A673 (cell line): ENCODE measurements around the gene LGALS7B. TPM values are rescaled to one million over a fixed set of nuclear protein-coding genes. Genes with fewer than 3 reads are reported as not detected.
"Not testable (repeated sequence)": the region's sequence is repeated elsewhere in the genome, so short reads cannot be mapped to it uniquely, and the experiment has no call there.

Experiments used
- BruUV-seq: library from RNA; stranded (reverse); fragments of 400-500 nt; replicated peaks from 2 replicates; lab custom pipeline; 2021; lab: Mats Ljungman, UMichigan
- CTCF ChIA-PET: fragments of 300-600 bp; sonication (Branson Sonifier 250); formaldehyde crosslinking; loops from one replicate; lab custom pipeline; 2022; ENCODE audit warnings: antibody characterized with exemption; lab: Charles Lee
- POLR2A ChIA-PET: fragments of 300-600 bp; sonication (Branson Sonifier 250); formaldehyde crosslinking; loops from one replicate; lab custom pipeline; 2022; ENCODE audit warnings: antibody characterized with exemption; ENCODE audit not compliant: low non-redundant PET; lab: Charles Lee
- DNase-seq: peaks from one replicate; pipeline ENCODE4 v3.0.0-alpha.2; 2015; ENCODE audit warnings: low spot score
- H3K27ac ChIP-seq: fragments of 200-600 bp; sonication (generic); 2 replicates; pipeline ENCODE4 v1.5.1; 2016; ENCODE audit warnings: mixed run types, low read depth, mild to moderate bottlenecking, mixed read lengths, antibody characterized with exemption, low read length; ENCODE audit not compliant: poor library complexity, severe bottlenecking
- H3K27me3 ChIP-seq: fragments of 200-600 bp; sonication (generic); replicated peaks from 2 replicates; pipeline ENCODE4 v1.6.1; 2017; ENCODE audit warnings: mixed run types, low read depth, mild to moderate bottlenecking, mixed read lengths, antibody characterized with exemption, low read length; ENCODE audit not compliant: insufficient read depth, poor library complexity
- H3K36me3 ChIP-seq: fragments of 200-600 bp; sonication (generic); 2 replicates; pipeline ENCODE4 v1.6.1; 2016; ENCODE audit warnings: mixed run types, mild to moderate bottlenecking, mixed read lengths, antibody characterized with exemption, low read length; ENCODE audit not compliant: insufficient read depth, poor library complexity, severe bottlenecking
- H3K4me1 ChIP-seq: fragments of 200-600 bp; sonication (generic); 2 replicates; pipeline ENCODE4 v1.6.1; 2017; ENCODE audit warnings: mixed run types, mild to moderate bottlenecking, mixed read lengths, antibody characterized with exemption, low read length; ENCODE audit not compliant: insufficient read depth, poor library complexity, severe bottlenecking
- H3K4me3 ChIP-seq: fragments of 200-600 bp; sonication (generic); 2 replicates; pipeline ENCODE4 v1.5.1; 2016; ENCODE audit warnings: low read depth, mixed run types, mild to moderate bottlenecking, mixed read lengths, low read length; ENCODE audit not compliant: poor library complexity, severe bottlenecking
- H3K9me3 ChIP-seq: fragments of 200-600 bp; sonication (generic); 2 replicates; pipeline ENCODE4 v1.6.1; 2016; ENCODE audit warnings: mixed run types, low read depth, mild to moderate bottlenecking, mixed read lengths, antibody characterized with exemption, low read length; ENCODE audit not compliant: poor library complexity, severe bottlenecking
- CTCF ChIP-seq: fragments of 300-800, 200-600 bp; sonication (generic); conservative IDR thresholded peaks from 2 replicates; pipeline ENCODE4 v1.5.1; 2017; ENCODE audit warnings: low read depth, mild to moderate bottlenecking, antibody characterized with exemption, low read length, moderate library complexity, mixed read lengths
- EZH2 ChIP-seq: fragments of 200-600 bp; sonication (generic); IDR thresholded peaks from 2 replicates; pipeline ENCODE4 v1.6.1; 2017; ENCODE audit warnings: borderline replicate concordance, low read depth, mild to moderate bottlenecking, mixed read lengths, antibody characterized with exemption, low read length; ENCODE audit not compliant: poor library complexity, severe bottlenecking
- intact Hi-C: fragments of 100-400 bp; cut with micrococcal nuclease; formaldehyde crosslinking; loops from one replicate; pipeline ENCODE4 v1.10.0; 2022; ENCODE audit not compliant: unreplicated experiment
- total RNA-seq: library from RNA; stranded (reverse); gene quantifications from 2 replicates; pipeline ENCODE4 v1.2.3, GENCODE V29; 2021

The LGALS7B gene
- total RNA-seq, 1 experiment from 2014 or later = not detected

GRCh38 chr19:38805180-38805579 lies 16.2 kb downstream of the LGALS7B start:
- Histone ChIP-seq H3K27ac (no peak overlapping the region), H3K9me3 (no peaks in the 10 kb centered on the region), H3K4me3 (no peak overlapping the region), H3K27me3 (no peaks in the 10 kb centered on the region), H3K4me1 (no peaks in the 10 kb centered on the region), H3K36me3 (no peaks in the 10 kb centered on the region)
- no peak for TF ChIP-seq CTCF
- no peak for TF ChIP-seq EZH2
- intact Hi-C loops = no loop called here
- CTCF ChIA-PET = no interaction called here
- DNase-seq = no peak
- BruUV-seq = no TSS peak
- POLR2A ChIA-PET = no interaction called here

- Histone ChIP-seq H3K27me3 (no peaks in the 10 kb centered on the region), H3K4me1 (no peaks in the 10 kb centered on the region), H3K36me3 (no peaks in the 10 kb centered on the region), H3K9me3 (no peaks in the 10 kb centered on the region), H3K4me3 (no peak overlapping the region), H3K27ac (no peak overlapping the region)
- ChIA-PET POLR2A (no interaction called here), CTCF (no interaction called here)
- no peak for TF ChIP-seq CTCF
- TF ChIP-seq EZH2 = no peak
- intact Hi-C loops = no loop called here
- DNase-seq = no peak
- BruUV-seq = no TSS peak
These were observed 17.4 kb downstream of the LGALS7B start for GRCh38 chr19:38806371-38806770.

GRCh38 chr19:38807374-38808098 lies 18.5 kb downstream of the LGALS7B start:
- BruUV-seq, POLR2A ChIA-PET, H3K36me3 ChIP-seq, H3K27me3 ChIP-seq, CTCF ChIA-PET, H3K9me3 ChIP-seq, H3K4me3 ChIP-seq, intact Hi-C loops, H3K4me1 ChIP-seq, H3K27ac ChIP-seq: not testable (repeated sequence)
- DNase-seq = peak; percentile 60

- CTCF ChIA-PET = no interaction called here
- TF ChIP-seq EZH2 (no peak), CTCF (no peak)
- intact Hi-C loops = no loop called here
These were observed 19.7 kb downstream of the LGALS7B start for GRCh38 chr19:38808741-38809140.

More at GRCh38 chr19:38808741-38809140, 19.7 kb downstream of the LGALS7B start:
- no peak for DNase-seq
- Histone ChIP-seq H3K4me1 (no peaks in the 10 kb centered on the region), H3K9me3 (no peaks in the 10 kb centered on the region), H3K27ac (no peak overlapping the region), H3K36me3 (no peaks in the 10 kb centered on the region), H3K27me3 (no peaks in the 10 kb centered on the region), H3K4me3 (no peak overlapping the region)
- BruUV-seq = no TSS peak
- POLR2A ChIA-PET = interaction anchor here (0.7 kb wide), 2 partner anchors 40 to 63 kb away, joined by 3 to 11 read pairs; no protein-coding TSS in a partner anchor
